Activated CD8-positive, alpha-beta memory T cell treated with anti-CD3 and anti-CD28 coated beads for 4 hours (primary cell): Measurements from ENCODE around the gene YPEL4.
A peak's percentile ranks its signal among the peaks of the same experiment; 100 is the strongest.

ENCODE experiments used
- DNase-seq, 2 donors: peaks; one replicate each; pipeline ENCODE4 v3.0.0-alpha.2; 2020; ENCODE audit warnings: low read depth in 2 of 2

YPEL4 gene

DNA sequence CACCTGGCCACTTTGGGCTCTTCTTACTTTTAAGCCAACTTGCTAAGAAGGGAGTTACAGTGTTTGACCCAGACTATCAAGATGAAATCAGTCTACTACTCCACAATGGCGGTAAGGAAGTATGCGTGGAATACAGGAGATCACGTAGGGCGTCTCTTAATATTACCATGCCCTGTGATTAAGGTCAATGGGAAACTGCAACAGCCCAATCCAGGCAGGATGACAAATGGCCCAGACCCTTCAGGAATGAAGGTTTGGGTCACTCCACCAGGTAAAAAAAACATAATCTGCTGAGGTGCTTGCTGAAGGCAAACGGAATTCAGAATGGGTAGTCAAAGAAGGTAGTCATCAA lies 1.0 kb upstream of the YPEL4 start:
- DNase-seq: no peak

- no peak for DNase-seq
Measured at GRCh38 chr11:57648801-57649735, 644 bp downstream of the YPEL4 start.

GRCh38 chr11:57647960-57648800 lies 1.5 kb downstream of the YPEL4 start:
- DNase-seq: no peak

DNA sequence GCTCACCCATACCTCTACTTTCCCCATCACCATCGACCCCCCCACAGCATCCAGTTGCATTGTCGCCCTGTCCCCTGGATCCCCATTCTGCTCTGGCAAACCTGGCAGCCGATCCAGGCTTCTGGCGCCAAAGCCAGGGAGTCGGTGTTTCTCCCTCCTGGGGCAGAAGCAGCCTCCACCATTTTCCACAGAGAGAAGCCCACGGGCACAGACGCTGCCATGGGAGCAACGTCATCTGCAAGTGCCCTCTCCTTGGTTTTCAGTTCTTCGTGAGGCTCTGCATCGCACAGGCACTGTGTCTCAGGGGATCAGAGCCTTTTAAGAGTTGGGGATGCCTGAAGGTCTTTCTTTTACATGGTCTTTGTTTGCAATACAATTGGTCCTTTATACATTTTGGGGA lies 2.3 kb downstream of the YPEL4 start:
- DNase-seq: no peak

DNA sequence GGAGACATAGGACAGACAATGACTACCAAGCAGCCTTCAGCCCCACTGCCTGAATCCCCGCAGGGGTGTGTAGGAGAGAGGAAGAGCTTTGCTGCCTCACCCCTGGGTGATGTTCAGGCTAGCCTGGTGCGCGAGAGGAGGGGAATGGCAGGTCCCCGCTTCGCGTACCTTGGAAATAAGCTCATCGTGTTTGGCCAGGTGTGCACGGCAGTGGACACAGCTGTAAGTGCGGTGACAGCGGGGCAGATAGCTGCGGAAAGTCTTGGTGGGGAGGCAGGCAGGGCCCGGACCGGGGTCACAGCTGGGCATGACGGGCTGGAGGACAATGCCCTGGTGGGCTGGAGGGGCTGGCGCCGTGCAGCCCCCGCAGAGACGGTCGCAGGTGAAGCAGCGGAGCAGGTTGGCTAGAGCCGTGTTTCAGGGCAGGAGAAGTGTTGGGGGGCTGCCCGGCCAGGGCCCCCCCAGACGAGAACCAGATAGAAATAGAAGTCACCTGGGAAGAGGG lies 2.9 kb downstream of the YPEL4 start:
- no peak for DNase-seq

- DNase-seq: no peak
Measured at GRCh38 chr11:57646194-57646798, 3.4 kb downstream of the YPEL4 start.

GRCh38 chr11:57645689-57646085 lies 4.0 kb downstream of the YPEL4 start:
- no peak for DNase-seq

DNA sequence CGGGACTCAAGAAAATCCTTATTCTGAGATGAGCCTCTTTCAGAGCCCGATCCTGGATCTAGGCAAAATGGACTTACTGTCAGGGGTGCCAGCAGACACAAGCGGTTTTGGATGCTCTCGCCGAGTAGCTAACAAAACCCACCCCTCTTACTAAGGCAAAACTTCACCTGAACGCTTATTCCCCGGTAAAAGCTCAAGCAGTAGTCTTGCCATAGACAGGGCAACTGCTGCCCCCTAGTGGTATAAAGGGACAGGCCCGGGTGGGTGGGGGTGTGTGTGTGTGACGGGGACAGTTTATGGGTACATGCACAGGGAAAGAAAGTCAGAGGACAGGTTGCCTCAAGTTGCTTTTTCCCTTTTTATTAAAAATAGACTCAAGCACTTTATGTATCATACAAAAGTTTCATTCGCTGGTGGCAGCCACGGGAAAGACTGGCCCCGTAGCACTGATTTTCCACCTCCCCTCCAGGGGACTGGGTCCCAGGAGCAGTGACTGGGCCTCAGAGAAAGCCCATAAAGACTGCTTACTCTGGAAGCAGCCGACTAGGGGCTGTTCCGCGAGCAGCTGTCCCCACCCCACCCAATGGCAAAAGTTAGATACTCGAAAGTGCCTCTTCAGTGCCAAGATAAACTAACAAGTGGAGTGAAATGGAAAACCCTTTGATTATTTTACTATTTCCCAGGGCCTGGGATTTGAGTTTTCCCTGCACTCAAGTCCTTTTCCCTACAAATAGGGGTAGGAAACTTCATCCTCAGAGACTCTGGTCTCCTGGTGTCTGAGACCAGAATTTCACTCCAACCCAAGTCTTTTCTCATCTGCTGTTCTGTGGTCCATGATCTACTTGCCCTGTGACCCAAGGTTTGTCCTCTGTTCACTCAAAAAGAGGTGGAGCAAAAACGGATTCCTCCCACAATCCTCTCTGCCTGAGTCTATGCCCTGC lies 4.7 kb downstream of the YPEL4 start:
- DNase-seq: peak; percentile 74

DNA sequence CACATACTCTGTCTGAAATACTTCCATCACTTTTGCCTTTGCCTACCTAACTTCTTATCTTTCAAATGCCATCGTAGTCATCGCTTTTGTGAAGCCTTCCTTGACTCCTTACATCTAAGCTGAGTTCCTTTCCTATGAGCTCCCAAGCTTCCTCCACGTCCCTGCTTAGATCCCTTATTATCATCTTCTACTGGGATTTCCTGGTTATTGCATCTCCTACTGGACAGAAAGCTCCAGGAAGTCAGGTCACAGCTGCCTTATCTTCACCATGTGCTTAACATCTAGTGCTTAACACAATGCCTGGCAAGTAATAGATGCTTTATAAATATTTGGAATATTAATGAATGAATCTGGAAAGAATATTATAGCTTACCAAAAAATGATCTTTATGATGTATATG lies 5.9 kb downstream of the YPEL4 start:
- DNase-seq: no peak

- no peak for DNase-seq
Measured at GRCh38 chr11:57641011-57641807, 8.5 kb downstream of the YPEL4 start.

DNA sequence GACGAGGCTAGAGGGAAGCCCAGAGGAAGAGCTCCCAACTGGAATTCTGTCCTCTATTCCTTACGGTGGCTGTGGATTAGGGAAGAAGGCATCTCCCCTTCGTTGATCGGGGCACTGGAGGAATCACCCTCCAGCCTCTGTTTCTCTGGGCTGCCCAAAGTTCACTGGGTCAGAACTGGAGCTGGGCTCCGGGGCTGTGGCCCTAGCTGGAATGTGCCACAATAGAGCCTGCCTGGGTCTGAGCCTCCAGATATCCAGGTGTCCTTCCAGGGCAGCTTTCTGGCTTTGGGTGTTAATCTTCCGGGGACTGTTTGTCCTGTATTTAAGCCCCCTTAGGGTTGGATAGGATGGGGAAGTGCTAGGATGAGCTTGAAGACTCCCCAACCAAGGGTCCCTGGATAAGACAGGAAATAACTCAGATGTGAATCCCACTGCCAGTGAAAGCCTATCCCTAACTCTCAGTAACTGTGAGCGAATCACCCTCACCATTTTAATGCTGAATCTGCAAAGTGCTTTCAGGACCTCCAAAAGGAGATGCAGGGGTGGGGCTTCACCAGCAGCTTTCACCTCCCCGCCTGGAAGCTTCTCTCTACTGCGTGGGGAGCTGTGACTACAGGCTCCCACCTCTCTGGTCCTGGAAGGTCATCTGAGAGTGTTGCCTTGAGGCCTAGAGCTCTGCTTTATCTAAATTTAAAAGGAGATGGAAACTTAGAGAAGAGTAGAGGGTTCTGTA lies 9.5 kb downstream of the YPEL4 start:
- DNase-seq: no peak

DNA sequence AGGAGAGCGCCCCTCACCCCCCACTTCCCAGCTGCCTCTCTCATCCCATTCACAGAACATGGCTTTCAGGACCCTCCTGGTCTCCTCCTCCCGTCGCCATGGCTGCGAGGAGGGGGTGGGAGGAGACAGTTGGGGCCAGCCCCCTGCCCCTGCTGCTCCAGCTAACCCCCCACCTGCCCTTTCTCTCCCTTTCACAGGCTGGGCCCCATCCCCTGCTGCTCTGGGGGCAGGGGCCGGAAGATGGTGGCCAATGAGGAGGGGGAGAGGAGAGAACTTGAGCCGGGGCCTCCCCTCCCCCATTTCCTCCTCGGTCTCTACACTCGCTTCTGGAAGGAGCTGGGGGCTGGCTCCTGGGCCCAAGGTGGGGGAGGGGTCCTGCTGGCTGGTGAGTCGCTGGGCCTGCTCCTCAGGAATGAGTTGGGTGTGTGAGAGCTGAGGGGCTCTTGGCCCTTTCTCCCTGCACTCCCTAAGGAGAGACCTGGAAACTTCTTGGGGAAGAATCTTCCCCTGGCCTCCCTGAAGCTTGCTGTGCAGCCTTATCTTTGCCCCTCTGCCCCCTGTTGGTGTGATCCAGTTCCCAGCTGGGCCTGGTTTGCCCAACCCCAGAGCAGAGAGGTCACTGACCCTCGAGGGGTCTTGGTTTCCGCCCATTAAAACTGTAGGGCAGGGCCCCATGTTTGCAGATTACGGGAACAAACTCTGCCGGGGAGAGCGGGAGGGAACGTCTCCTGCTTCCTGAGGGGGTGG lies 10.2 kb downstream of the YPEL4 start:
- no peak for DNase-seq

DNA sequence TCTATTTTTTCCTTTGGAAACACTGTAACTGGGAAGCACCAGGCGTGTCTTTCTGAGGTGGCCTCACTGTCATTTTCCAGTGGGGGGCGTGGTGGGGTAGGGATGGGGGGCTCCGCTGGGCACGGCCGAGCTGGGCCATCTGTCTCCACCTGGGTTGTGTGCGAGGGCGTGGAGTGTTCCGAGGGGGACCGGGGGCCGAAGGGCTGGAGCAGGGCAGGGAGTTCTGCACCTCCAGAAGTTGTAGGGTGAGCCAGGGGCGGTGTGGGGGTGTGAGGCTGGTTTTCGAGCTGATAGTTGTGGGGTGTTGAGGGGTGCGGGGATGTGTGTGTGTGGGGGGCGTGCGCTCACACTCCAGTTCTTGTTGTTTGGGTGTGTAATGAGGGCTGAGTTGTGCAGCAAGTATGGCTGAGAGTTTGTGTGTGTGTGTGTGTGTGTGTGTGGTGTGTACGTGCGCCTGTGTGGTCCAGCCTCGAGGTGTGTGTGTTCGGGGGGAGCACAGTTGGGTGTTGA lies 10.8 kb downstream of the YPEL4 start:
- no peak for DNase-seq

- no peak for DNase-seq
Measured at GRCh38 chr11:57638005-57638781, 11.5 kb downstream of the YPEL4 start.

DNA sequence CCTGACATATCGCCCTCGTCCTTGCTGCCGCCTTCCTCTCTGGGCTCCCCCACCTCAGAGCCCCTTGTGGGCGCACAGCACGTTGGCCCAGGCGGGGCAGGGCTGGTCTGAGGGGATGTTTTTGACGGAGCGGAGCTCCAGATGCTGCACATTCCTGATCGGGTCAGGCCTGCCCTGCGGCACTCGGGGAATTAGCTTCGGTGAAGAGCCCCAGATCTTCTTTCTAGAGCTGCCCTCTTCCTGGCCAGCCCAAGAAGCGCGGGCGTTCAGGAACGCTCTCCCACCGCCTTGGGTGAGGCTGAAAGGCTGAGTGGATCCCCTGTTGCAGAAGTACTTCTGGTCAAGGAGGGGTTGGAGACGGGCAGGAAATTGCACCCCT lies 12.1 kb downstream of the YPEL4 start:
- DNase-seq: no peak

DNA sequence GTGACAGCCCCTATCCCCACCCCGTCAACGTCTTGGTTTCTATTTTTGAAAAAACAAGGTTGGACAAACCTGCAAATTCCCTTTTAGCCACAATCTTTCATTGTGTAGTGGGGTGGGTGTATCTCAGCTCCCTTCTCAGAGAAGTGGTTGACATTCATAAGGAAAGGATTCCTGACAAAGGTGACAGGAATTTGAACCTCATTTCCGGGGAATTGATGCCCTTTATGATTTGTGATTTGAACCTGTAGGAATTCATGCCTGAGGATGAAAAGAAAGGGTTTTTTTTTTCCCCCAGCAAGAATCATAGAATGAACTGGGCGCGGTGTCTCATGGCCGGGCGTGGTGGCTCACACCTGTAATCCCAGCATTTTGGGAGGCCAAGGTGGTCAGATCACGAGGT lies 14.5 kb downstream of the YPEL4 start:
- no peak for DNase-seq

DNA sequence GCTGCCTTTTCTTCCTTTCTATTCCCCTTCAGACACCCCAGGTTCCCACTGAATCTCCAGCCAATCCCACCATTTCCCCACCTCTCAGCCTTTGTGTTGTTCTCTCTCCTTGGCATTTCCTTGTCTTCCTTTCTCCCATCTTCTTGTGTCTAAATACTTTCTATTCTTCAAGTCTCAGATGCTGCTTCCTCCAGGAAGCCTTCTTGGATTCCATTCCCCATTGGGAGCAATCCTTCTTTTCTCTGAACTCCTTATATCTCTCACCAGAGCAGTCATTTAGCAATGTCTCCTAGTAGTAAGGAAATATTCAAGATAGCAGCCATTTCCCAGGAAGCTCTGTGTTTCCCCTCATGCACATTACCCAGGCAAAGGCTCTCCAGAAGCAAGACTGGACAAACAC lies 15.4 kb downstream of the YPEL4 start:
- DNase-seq: no peak
